GM18505 (cell line): ENCODE results near the gene CACNB4.
A peak's percentile ranks its signal among the peaks of the same experiment; 100 is the strongest.

Experiments
- ATAC-seq: cut with Tn5 transposase; IDR thresholded peaks from one replicate; pipeline ENCODE4 v1.9.1; 2021; ENCODE audit not compliant: unreplicated experiment
- POLR2A ChIP-seq: IDR thresholded peaks from 4 replicates; pipeline ENCODE4 v1.6.1; 2011; ENCODE audit warnings: borderline replicate concordance; ENCODE audit not compliant: insufficient read depth, insufficient read length; ENCODE audit errors: extremely low read depth

CACNB4 gene

DNA sequence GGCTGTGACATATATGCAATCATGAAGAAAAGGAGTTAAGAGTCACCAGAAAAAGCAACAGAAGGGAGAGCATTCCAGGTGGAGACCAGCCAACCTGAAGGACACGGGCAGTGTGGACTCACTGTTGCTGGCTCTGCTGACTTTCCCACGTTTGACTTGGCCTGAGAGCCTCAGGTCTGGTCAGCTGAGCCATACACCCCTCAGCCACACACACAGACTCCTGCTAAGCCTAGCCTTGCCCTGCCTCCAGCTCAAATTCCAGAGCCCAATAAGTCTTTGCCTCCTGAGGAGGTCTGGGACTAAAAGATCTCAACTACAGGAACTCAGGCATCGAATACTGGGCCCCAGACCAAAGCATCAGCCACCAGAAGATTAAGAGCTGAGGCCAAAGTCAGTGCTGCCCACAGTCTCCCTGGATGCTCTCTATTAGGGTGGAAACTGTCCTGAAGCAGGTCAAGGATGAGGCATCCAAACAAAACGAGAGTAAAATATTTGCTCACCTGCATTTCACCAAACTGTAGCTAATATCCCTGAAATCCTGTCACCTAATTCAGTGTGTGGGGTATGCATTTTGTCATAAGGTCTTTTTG, 23.3 kb downstream of the CACNB4 start:
- no peak for TF ChIP-seq POLR2A
- no peak for ATAC-seq

DNA sequence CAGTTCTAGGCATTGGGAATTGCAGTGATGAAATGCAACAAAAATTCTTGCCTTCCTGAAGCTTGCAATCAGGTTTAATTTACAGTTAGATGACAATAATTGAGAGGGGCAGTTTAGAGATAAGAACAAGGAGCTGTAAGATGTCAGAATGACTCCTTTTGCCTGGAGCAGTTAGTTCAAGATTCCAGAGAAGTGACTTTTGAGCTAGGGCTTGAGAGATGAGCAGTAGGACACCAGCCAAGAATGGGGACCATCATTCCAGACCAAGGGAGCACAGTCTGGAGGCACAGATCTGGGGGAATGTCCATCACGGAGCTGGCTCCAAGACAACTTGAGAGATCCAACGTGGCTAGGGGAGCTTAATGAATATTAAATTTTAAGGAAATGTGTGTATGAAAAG, 26.8 kb downstream of the CACNB4 start:
- no peak for TF ChIP-seq POLR2A
- ATAC-seq = no peak

DNA sequence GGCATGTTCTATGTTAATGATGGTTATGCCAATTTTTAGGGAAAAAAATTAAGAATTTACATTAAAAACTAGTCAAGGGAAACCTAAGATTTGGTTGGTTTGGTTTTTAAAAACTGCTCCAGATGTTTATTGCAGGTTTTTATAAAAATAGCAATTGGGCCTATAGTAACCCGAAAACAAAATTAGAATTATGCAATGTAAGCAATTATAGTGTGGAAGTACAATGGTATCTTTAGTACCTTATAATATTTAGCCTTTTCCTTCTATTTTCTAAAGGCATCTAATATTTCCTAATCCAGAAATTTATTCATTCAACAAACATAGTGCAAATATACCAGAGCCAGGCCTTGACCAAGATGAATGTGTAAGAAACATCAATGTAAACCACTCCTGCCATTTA, 27.3 kb downstream of the CACNB4 start:
- no peak for TF ChIP-seq POLR2A
- ATAC-seq = no peak

DNA sequence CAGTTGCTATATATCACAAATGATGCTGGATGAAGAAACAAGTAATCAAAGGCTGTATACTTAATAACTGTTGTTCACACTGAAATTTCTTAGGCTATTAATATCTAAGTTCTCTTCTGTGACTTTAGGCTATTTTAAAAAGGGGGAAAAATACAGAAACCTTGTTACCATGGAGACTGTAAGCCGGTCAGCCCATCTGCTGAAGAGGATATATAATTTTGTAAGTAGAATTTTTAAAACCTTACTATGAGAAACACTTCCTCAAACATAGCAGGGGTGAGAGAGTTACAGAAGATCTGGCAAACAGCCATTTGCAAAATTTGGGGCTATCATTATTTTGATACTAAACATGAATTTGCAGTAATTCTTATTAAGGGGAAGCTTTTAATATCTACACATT, 27.8 kb downstream of the CACNB4 start:
- peak; percentile 78 for ATAC-seq
- no peak for TF ChIP-seq POLR2A

DNA sequence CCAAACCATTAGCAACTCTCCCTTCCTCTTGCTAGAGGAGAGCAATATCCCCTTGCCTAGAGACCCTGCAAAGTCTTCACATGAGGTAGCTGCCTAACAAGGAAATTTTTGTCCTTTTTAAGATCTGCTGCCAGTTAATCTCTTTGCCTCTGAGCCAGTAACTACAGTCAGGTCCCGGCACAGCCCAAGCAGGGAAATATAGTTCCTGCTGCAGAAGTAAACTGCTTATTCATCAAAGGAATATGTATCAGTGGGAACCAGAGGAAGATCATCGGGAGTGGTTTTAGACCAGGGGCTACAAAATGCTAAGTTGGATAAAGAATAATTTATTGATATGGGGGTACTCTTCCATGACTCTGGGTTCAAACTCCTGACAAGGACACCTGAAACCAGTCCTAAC, 30.6 kb downstream of the CACNB4 start:
- no peak for TF ChIP-seq POLR2A
- no peak for ATAC-seq

DNA sequence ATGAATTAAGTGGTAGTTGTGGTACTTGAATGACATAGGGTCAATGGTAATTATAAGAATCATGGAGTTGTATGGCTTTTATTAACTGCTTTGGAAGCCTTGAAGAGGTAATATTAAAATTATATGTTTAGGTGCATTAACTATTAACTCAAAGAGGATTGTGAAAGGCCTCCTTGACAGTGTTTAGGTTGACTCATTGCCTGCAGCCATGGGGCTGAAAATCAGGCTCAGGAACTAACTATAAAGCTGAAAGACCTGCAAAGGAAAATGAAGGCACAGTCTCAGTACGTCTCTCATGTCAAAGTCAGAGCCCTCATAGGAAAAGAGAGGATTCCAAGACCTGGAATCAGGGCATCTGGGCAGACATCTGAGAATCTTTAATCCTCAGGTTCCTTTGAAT, 31.0 kb downstream of the CACNB4 start:
- no peak for TF ChIP-seq POLR2A
- ATAC-seq = no peak

DNA sequence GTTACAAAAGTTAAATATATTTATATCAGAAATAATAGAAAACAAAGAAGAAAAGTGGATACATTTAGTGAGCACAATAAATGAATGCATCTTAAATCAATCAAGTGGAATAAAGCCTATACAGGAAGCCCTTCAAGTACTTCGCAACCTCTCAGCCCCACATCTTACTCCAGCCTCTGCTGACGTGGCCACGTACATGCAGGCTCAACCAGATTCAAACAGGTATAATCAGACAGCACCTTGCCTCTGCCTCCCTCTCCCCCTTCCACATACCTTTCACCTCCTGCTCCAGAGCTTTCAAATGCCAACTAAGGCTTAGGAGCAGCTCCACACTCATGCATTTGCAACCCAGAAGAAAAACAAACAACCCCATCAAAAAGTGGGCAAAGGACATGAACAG, 32.9 kb downstream of the CACNB4 start:
- ATAC-seq = no peak
- no peak for TF ChIP-seq POLR2A

DNA sequence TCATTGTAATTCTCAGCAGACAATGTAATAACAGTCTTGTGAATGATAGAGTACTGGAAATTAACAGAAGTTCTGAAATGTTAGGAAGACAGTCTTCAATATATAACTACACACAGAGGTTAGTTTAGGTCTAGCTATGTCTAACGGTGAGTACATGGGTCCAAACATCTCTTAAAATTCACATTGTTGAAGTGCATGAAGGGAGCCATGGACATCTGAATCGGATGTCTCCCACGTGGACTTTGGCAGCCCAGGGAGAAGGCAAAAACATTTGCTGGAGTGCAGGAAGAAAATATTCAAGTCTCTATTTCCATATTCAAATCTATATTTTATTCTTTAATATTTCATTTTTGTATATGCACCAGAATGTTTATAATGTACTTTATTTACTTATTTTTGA, 34.8 kb downstream of the CACNB4 start:
- ATAC-seq = no peak
- no peak for TF ChIP-seq POLR2A

DNA sequence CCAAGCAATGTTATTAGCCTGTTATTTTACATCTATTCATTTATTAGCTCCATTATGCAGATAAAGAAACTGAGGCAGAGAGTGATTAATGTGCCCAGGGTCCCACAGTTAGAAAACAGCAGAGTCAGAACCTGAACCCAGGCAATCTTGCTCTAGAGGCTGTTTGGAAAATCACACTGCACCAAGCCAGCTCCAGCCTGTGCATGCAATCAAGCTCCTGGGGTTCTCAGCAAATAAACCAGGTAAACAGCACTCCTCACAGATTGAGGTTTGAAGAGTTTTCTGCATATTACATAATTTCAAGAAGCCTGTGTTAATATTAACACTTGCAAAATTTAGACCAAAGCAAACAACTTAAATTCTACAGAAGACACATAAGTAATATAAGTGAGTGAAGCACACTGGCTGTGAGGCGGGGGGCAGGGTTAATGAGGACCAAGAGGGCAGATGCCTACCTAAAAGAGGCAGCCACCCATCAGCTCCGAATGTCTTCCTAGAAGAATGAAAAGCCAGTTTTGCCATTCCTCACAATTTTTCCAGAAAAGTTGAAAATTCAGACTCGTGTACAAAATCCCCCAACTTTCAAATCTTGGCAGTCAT, 35.4 kb downstream of the CACNB4 start:
- ATAC-seq = no peak
- no peak for TF ChIP-seq POLR2A

DNA sequence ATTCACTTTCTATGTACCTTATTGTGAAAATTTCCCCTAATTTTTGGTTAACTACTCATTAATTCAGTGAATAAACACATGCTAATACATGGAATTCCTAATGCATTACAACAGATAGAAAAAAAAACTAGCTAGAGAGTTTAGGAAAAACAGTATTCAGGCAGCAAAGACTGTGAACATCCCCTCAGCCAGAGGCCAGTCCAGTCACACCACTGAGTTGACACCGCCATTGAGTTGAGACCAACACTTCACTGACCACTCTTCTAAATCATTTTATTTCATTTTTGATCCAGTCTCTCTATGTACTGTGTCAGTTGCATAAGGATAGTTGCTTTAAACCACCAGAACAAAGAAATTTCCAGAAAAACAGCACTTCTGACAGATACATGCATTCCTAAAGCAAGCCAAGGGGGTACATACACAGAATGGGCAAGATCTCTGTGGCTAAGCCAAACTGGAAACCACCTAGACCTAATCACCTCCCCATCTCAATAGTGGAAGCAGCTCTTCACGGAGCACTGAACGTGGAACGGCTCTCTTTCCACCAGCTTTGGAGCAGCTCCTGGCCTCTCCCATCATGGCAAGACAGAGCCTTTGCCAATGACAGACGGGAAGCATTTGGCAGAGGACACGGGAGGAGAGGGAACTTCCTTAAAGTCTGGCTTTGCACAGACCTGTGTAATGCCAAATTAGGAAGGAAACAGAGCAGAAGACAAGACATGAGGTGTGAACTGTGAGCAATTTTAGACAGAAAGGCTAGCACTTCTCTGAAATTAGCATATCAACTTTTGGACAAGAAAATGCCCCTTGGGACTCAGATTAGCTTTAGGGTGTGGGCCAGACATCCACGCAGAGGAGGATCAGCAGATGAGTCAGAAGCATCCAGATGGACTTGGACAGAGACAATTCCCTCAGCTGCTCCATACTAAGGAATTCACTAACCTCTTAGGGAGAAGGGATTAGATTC, 36.4 kb downstream of the CACNB4 start:
- ATAC-seq = peak; percentile 52
- TF ChIP-seq POLR2A = no peak

DNA sequence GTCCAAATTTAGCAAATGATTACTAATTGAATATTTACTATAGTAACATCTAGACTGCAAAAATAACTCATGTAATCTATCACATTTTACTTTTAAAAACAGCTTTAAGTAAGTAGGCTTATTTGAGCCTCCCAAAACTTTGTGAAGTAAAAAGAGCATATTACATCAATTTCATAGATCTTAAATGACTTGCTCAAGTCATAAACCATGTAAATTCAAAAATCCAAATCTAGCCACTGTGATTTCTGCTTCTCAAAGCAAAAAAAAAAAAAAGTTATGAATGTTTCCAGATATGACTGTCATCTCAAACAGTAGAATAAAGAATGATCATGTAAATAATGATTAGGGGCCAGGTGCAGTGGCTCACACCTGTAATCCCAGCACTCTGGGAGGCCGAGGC, 37.5 kb downstream of the CACNB4 start:
- no peak for ATAC-seq
- no peak for TF ChIP-seq POLR2A

DNA sequence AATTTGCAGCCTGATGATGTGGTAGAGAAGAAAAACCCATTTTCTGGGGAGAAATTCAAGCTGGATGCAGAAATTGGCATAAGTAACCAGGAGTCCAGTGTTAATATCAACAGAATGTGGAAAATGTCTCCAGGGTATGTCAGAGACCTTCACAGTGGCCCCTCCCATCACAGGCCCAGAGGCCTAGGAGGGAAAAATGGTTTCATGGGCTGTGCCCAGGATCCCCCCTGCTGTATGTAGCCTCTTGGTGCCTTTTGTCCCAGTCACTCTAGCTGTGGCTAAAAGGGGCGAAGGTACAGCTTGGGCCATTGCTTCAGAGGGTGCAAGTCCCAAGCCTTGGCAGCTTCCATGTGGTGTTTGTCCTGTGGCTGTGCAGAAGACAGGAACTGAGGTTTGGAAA, 40.2 kb downstream of the CACNB4 start:
- no peak for TF ChIP-seq POLR2A
- ATAC-seq = no peak

DNA sequence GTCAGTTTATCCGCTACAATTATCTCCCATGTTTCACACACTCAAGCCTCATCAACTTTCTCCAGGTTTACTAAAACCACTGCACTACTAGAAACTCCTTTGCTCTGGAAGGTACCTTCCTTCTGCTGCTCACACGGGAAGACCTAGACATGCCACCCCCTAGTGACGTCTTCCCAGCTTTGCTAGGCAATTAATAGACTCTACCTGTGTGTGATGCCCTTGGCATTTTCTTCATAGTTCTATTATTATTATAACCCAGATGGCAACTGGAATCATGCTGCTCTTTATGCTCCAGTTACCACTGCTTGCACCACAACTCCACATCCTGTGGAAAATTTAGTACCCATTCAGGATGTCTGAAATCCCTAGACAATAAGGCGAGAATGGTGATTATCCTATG, 42.4 kb downstream of the CACNB4 start:
- TF ChIP-seq POLR2A = no peak
- no peak for ATAC-seq
